ENCODE measurements around the gene IFT20. TPM values are rescaled to one million over a fixed set of nuclear protein-coding genes. Genes with fewer than 3 reads are reported as not detected.

Gene IFT20
- total RNA-seq, 1 experiment from 2014 or later = 21.0 TPM

DNA sequence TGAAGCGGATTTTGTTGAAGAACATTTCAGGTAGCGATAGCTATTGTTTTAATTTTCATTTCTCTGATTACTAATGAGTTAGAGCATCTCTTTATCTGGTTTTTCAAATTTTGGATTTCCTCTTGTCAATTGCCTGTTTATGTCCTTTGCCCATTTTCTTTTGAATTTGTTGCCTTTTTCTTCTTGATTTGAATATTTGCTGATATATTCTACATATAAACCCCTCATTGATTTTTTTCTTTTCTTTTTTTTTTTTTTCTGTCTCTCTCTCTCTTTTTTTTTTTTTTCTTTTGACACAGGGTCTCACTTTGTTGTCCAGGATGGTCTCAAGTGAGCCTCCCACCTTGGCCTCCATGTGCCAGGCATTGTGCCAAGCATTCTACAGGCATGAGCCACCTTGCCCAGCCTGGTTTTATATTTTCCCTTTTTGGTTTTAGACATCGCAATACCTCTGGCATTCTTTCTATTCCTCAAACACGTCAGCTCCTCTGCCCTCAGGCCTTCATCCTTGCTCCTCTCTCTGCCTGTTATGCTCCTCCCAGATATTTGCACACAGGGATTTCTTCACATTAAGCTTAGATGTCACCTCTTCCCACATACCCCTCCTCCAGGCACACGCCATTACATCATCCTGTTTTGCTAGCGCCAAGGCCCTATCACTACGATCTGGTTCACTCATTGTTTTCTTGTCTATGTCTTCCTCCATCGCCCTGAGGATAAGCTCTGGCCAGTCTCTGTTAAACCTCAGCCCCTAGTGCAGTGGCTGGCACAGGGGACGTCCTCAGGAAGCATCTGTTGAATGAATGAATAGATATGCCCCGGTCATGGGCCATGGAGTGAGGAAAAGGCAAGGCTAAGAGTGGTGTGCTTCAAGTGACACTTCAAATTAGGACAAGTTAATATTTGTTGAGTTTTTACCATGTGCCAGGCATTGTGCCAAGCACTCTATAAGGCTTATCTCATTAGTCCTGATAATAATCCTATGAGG is 44.8 kb upstream of the IFT20 start:
- no peak overlapping the region for H2BK120ac ChIP-seq (ENCODE audit: low read depth, low read length, poor library complexity, severe bottlenecking)
- Mint-ChIP-seq H3K9me3 (no peaks in the 10 kb centered on the region; a peak in 1 of 5 replicates), H3K36me3 (ENCODE audit: insufficient read depth in 1 of 3, low read depth in 3 of 3) (no peaks in the 10 kb centered on the region; a peak in 1 of 7 replicates), H3K27ac (no peak overlapping the region), H3K27me3 (ENCODE audit: low read depth) (peaks cover 86% of the 10 kb centered on the region), H3K4me3 (no peak overlapping the region), H3K4me1 (peaks cover 4 to 7% of the 10 kb centered on the region in 2 experiments; a peak in 3 of 4 replicates)
- no peaks in the 10 kb centered on the region for H3K4me1 ChIP-seq (ENCODE audit: insufficient read depth, low read length)
- WGBS (ENCODE audit: extremely low coverage, insufficient read length, low lambda C conversion rate) = no CpG with 5 or more reads among the region's 10 CpGs
- H3K4ac ChIP-seq (ENCODE audit: low read depth, low read length) = no peak overlapping the region
- H3K79me1 ChIP-seq (ENCODE audit: insufficient read depth, low read depth, low read length, poor library complexity, severe bottlenecking) = no peaks in the 10 kb centered on the region
- H3K9ac ChIP-seq (ENCODE audit: extremely low read depth, insufficient read length, low read length) = no peak overlapping the region
- no peak overlapping the region for H2AFZ ChIP-seq (ENCODE audit: low read length)
- H4K5ac ChIP-seq (ENCODE audit: insufficient read length, low read depth, low read length) = no peak overlapping the region
- H2BK12ac ChIP-seq (ENCODE audit: insufficient read length, low read depth, low read length) = no peak overlapping the region
- H2BK5ac ChIP-seq (ENCODE audit: insufficient read length, low read length) = no peak overlapping the region
- TF ChIP-seq, protein P1, sequence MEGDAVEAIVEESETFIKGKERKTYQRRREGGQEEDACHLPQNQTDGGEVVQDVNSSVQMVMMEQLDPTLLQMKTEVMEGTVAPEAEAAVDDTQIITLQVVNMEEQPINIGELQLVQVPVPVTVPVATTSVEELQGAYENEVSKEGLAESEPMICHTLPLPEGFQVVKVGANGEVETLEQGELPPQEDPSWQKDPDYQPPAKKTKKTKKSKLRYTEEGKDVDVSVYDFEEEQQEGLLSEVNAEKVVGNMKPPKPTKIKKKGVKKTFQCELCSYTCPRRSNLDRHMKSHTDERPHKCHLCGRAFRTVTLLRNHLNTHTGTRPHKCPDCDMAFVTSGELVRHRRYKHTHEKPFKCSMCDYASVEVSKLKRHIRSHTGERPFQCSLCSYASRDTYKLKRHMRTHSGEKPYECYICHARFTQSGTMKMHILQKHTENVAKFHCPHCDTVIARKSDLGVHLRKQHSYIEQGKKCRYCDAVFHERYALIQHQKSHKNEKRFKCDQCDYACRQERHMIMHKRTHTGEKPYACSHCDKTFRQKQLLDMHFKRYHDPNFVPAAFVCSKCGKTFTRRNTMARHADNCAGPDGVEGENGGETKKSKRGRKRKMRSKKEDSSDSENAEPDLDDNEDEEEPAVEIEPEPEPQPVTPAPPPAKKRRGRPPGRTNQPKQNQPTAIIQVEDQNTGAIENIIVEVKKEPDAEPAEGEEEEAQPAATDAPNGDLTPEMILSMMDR (conservative IDR thresholded peaks at IDR 0.05) = no peak
- H3K9me3 ChIP-seq (ENCODE audit: control insufficient read depth, low read depth, low read length) = no peaks in the 10 kb centered on the region
- no peak overlapping the region for H2AK5ac ChIP-seq (ENCODE audit: insufficient read length, low read length)
- no peak overlapping the region for H3K14ac ChIP-seq (ENCODE audit: insufficient read depth, low read length)
- H3K56ac ChIP-seq (ENCODE audit: insufficient read length, low read depth, low read length) = no peak overlapping the region
- H3K79me2 ChIP-seq (ENCODE audit: insufficient read depth, low read length) = no peaks in the 10 kb centered on the region
- no peak overlapping the region for H4K91ac ChIP-seq (ENCODE audit: insufficient read length, low read depth, low read length)
- H2BK20ac ChIP-seq (ENCODE audit: low read depth, low read length, poor library complexity, severe bottlenecking) = no peak overlapping the region
- H3K23me2 ChIP-seq (ENCODE audit: insufficient read length, low read depth, low read length, poor library complexity, severe bottlenecking) = peaks cover 11% of the 10 kb centered on the region
- H3K27ac ChIP-seq (ENCODE audit: insufficient read length, low read depth, low read length) = no peak overlapping the region
- no peak overlapping the region for H3K18ac ChIP-seq (ENCODE audit: insufficient read length, low read depth, low read length)
- H3K4me2 ChIP-seq (ENCODE audit: insufficient read depth, insufficient read length, low read length) = no peak overlapping the region
- no peak overlapping the region for H3T11ph ChIP-seq (ENCODE audit: low read length)
- H4K20me1 ChIP-seq (ENCODE audit: control insufficient read depth, insufficient read depth, insufficient read length) = no peaks in the 10 kb centered on the region
- H3K27me3 ChIP-seq (ENCODE audit: insufficient read depth, low read length) = peaks cover 10% of the 10 kb centered on the region; the same call in 1 of the 2 replicates
- no peak overlapping the region for H3K23ac ChIP-seq (ENCODE audit: insufficient read length, low read depth, low read length)
- no peak overlapping the region for H4K8ac ChIP-seq (replicated peaks; ENCODE audit: insufficient read length, low read depth, low read length)
- H2BK15ac ChIP-seq (ENCODE audit: low read depth, low read length) = no peak overlapping the region
- DNase-seq = no peak
